ENCODE results near the gene UNC80.

The UNC80 gene

DNA sequence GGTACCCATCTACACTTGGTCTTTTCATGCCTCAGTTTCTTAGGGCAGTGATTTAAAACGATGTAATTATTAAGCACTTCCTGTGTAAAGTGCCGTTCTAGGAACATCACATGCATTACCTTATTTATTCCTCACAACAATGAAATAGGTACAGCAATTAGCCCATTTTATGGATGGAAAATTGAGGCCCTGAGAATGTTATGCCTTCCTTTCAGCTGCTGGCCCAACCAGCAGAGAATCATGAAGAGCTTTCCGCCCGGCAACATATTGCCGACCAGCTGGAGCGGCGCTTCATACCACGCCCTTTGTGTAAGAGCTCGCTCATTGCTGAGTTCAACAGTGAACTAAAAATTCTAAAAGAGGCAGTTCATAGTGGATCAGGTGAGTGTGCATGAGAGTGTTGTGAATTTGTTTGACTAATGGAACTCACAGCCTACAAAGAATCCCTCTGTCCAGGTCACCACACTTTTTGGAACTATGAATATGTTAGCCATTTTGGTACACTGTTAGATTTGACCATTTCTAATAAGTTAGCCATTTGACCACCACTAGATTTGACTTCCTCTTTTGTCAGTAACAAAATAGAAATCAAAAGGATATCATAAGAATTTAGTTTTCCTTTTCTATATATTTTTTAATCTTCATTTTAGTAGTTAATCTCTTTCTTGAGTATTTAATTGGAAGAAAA, 205.2 kb downstream of the UNC80 start:
- H3K9me3 ChIP-seq (ENCODE audit: control insufficient read depth, low read length) = no peaks in the 10 kb centered on the region
- no peak overlapping the region for H3K4me3 ChIP-seq (ENCODE audit: low read length)
- no peaks in the 10 kb centered on the region for H3K36me3 ChIP-seq (ENCODE audit: control insufficient read depth, insufficient read depth, low read length, severe bottlenecking)
- H3K27me3 ChIP-seq (replicated peaks; ENCODE audit: control insufficient read depth, insufficient read depth, low read length) = no peaks in the 10 kb centered on the region
- H3K9ac ChIP-seq (ENCODE audit: low read length) = no peak overlapping the region
- no peaks in the 10 kb centered on the region for H3K4me1 ChIP-seq (ENCODE audit: control insufficient read depth, insufficient read depth, low read length)
- DNase-seq (ENCODE audit: low read depth) = no peak

DNA sequence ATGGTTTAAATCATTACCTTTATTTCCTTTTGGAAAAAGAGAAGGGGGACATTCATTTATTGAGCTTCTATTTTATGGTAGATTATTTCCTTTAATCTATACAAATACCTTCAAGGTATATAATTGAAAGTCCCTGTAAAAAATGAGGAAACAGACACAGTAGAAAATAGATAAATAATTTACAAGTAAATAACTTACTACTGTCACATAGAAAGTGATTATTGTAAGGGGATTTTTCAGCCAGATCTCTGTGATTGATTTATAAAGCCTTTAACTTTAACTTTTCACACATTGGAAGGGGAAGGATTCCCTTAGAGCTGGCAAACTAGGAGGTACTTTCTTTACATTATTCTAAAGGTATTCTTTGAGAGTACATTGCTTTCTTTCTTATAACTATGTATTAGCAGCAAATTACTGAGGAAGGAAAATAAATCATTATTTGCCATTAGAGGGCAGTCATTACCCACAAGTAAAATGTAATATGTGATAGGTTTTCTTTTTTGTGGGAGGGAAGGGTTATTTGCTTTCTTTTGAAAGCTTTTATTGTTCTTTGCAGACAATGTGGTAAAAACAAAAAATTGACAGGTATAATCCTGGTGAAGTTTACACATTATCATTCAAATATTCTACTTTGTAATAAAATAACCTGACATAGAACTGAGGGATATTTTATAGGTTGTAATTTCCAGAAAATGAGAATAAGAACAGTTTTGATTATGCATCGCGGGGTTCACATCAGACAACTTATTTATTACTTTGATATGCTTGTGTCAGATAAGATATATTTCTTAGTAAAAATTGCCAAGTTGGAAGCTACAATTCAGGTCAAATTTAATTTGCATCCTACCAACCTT, 206.0 kb downstream of the UNC80 start:
- no peak overlapping the region for H3K4me3 ChIP-seq (ENCODE audit: low read length)
- H3K9ac ChIP-seq (ENCODE audit: low read length) = no peak overlapping the region
- peak; percentile 73 for DNase-seq (ENCODE audit: low read depth)
- no peaks in the 10 kb centered on the region for H3K4me1 ChIP-seq (ENCODE audit: control insufficient read depth, insufficient read depth, low read length)
- H3K9me3 ChIP-seq (ENCODE audit: control insufficient read depth, low read length) = no peaks in the 10 kb centered on the region
- H3K27me3 ChIP-seq (replicated peaks; ENCODE audit: control insufficient read depth, insufficient read depth, low read length) = no peaks in the 10 kb centered on the region
- H3K36me3 ChIP-seq (ENCODE audit: control insufficient read depth, insufficient read depth, low read length, severe bottlenecking) = no peaks in the 10 kb centered on the region

DNA sequence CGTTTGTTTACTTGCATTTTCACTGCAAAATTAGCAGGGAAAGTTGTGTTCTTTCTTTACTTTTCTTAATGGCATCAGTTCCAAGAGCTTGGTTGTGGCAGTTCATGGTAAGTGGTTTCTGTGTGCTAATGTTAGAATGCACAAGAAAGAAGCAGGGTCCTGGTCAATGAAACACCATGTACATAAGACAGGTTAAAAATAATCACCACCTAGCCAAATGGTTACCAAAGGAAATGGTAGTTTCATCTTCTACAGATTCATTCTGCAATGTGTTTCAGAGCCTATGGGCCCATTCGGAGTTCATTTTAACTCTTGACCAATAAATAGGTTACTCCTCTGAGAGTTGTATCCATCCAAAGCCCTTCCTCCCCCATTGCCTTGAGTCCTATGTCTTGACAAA, 212.7 kb downstream of the UNC80 start:
- no peaks in the 10 kb centered on the region for H3K4me1 ChIP-seq (ENCODE audit: control insufficient read depth, insufficient read depth, low read length)
- no peak overlapping the region for H3K4me3 ChIP-seq (ENCODE audit: low read length)
- no peaks in the 10 kb centered on the region for H3K27me3 ChIP-seq (replicated peaks; ENCODE audit: control insufficient read depth, insufficient read depth, low read length)
- no peaks in the 10 kb centered on the region for H3K9me3 ChIP-seq (ENCODE audit: control insufficient read depth, low read length)
- no peak for DNase-seq (ENCODE audit: low read depth)
- no peak overlapping the region for H3K9ac ChIP-seq (ENCODE audit: low read length)
- H3K36me3 ChIP-seq (ENCODE audit: control insufficient read depth, insufficient read depth, low read length, severe bottlenecking) = no peaks in the 10 kb centered on the region

DNA sequence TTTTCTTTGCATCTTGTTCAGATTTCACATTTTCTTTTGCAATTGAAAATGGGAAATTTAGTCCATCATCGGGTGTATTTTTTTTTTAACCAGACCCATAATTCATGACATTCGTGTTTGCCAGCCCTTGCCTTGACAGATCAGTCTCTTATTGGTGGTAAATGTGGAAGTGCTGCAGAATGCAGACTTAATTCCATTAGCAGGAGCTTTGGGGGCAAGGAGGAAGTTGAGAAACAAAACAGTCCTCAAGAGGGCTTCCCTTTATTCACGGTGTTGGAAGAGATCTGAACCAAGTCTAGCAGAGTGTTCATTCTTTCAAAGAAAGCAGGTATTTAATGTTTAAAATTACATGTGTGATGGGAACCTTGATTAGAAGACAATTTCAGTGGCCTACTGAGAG, 214.2 kb downstream of the UNC80 start:
- H3K27me3 ChIP-seq (replicated peaks; ENCODE audit: control insufficient read depth, insufficient read depth, low read length) = no peaks in the 10 kb centered on the region
- no peaks in the 10 kb centered on the region for H3K4me1 ChIP-seq (ENCODE audit: control insufficient read depth, insufficient read depth, low read length)
- no peaks in the 10 kb centered on the region for H3K36me3 ChIP-seq (ENCODE audit: control insufficient read depth, insufficient read depth, low read length, severe bottlenecking)
- DNase-seq (ENCODE audit: low read depth) = no peak
- no peak overlapping the region for H3K4me3 ChIP-seq (ENCODE audit: low read length)
- H3K9me3 ChIP-seq (ENCODE audit: control insufficient read depth, low read length) = no peaks in the 10 kb centered on the region
- no peak overlapping the region for H3K9ac ChIP-seq (ENCODE audit: low read length)

DNA sequence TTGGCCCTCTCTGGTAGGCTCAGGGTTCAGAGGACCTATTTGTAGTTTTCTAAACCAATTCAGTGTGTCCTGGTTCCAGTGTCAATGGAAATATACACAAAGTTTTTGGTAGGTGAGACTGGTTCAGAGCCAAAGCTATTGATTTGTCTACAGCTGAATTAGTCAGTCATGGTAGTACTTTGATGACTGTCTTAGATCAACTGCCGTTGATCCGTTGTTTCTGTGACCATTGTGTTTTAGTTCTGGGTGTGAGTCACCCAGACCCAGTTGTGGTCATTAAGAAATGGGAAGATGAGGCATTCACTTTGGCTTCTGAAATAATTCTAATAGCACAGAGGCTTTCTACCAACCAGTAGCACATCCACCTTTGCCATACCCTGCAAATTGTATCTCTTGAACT, 214.8 kb downstream of the UNC80 start:
- Histone ChIP-seq H3K9me3 (ENCODE audit: control insufficient read depth, low read length) (no peaks in the 10 kb centered on the region), H3K4me1 (ENCODE audit: control insufficient read depth, insufficient read depth, low read length) (no peaks in the 10 kb centered on the region), H3K9ac (ENCODE audit: low read length) (no peak overlapping the region), H3K4me3 (ENCODE audit: low read length) (no peak overlapping the region), H3K27me3 (replicated peaks; ENCODE audit: control insufficient read depth, insufficient read depth, low read length) (no peaks in the 10 kb centered on the region), H3K36me3 (ENCODE audit: control insufficient read depth, insufficient read depth, low read length, severe bottlenecking) (no peaks in the 10 kb centered on the region)
- DNase-seq (ENCODE audit: low read depth) = no peak

DNA sequence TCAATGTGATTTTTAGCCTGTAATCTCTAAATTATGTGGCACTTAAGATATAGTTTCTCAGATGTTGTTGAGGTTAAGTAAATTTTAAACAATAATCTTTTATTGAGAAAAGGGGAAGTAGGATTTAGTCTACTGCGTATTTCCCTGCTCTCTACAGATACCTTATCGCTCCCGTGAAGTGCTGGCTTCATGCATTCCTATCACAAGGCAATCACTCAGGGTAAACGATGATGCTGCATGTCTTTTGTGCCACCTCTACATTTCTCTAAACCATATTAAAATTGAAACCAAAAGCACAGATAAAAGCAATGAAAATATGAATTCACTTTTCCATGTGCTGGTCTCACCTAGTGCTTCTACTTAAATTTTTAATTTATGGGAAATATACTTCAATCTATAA, 216.4 kb downstream of the UNC80 start:
- no peak overlapping the region for H3K4me3 ChIP-seq (ENCODE audit: low read length)
- no peak for DNase-seq (ENCODE audit: low read depth)
- no peaks in the 10 kb centered on the region for H3K4me1 ChIP-seq (ENCODE audit: control insufficient read depth, insufficient read depth, low read length)

DNA sequence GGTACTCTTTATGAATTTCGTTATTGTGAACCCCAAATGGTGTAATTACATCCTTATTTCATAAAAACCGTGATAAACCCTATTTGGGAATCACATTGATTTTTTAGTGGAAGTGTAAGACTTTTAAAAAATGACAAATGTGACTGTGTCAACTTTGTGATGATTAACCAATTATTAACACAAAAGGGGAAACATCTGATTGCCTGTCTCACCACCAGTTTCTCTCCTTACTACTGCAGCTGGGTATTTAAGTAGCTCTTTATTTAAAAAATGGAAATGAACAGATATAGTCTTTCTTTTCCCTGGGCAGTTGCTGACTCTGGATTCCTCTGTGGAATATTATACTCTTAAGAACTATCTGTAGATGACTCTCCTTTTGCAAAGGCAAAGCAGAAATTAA, 219.2 kb downstream of the UNC80 start:
- H3K4me1 ChIP-seq (ENCODE audit: control insufficient read depth, insufficient read depth, low read length) = no peaks in the 10 kb centered on the region
- H3K9ac ChIP-seq (ENCODE audit: low read length) = no peak overlapping the region
- H3K27me3 ChIP-seq (replicated peaks; ENCODE audit: control insufficient read depth, insufficient read depth, low read length) = no peaks in the 10 kb centered on the region
- no peaks in the 10 kb centered on the region for H3K36me3 ChIP-seq (ENCODE audit: control insufficient read depth, insufficient read depth, low read length, severe bottlenecking)
- H3K9me3 ChIP-seq (ENCODE audit: control insufficient read depth, low read length) = no peaks in the 10 kb centered on the region
- no peak overlapping the region for H3K4me3 ChIP-seq (ENCODE audit: low read length)
- DNase-seq (ENCODE audit: low read depth) = no peak

More for the DNA sequence above, 216.4 kb downstream of the UNC80 start:
- no peaks in the 10 kb centered on the region for H3K36me3 ChIP-seq (ENCODE audit: control insufficient read depth, insufficient read depth, low read length, severe bottlenecking)
- H3K27me3 ChIP-seq (replicated peaks; ENCODE audit: control insufficient read depth, insufficient read depth, low read length) = no peaks in the 10 kb centered on the region
- no peak overlapping the region for H3K9ac ChIP-seq (ENCODE audit: low read length)
- no peaks in the 10 kb centered on the region for H3K9me3 ChIP-seq (ENCODE audit: control insufficient read depth, low read length)

DNA sequence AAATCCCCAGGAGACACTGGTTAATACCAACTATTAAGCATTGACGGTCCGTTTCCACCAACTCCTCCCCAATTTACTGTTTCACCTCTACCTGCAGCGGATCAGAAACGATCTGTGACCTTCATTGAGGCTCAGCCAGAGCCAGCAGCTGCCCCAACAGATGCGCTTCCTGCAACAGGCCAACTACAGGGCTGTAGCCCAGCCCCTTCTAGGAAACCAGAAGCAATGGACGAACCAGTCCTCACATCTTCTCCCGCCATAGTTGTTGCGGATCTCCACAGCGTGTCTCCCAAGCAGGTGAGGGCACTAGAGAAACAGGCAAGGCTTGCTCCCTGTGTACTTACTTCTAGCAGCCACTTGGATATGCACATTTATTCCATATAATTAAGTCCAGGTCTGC, 222.3 kb downstream of the UNC80 start:
- Histone ChIP-seq H3K9ac (ENCODE audit: low read length) (no peak overlapping the region), H3K9me3 (ENCODE audit: control insufficient read depth, low read length) (no peaks in the 10 kb centered on the region), H3K36me3 (ENCODE audit: control insufficient read depth, insufficient read depth, low read length, severe bottlenecking) (no peaks in the 10 kb centered on the region), H3K4me1 (ENCODE audit: control insufficient read depth, insufficient read depth, low read length) (no peaks in the 10 kb centered on the region), H3K27me3 (replicated peaks; ENCODE audit: control insufficient read depth, insufficient read depth, low read length) (no peaks in the 10 kb centered on the region), H3K4me3 (ENCODE audit: low read length) (no peak overlapping the region)
- DNase-seq (ENCODE audit: low read depth) = no peak

DNA sequence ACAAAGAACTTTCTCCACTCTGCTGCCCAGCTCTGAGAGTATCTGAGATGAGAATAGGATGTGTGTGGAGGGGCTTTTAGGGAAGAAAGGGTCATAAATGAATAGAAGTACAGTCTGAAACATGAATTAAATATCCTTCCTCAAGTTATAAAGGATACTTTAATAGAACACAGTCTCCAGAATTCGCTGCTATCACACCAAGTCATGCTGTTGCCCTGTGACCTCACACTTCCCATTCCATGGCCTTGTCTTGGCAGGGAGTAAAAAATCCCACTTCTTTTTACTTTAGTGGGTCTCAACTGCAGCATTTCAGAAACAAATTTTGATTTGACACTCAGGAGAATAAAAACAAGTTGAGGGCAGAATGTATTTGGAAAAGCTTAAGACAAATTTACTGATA, 227.0 kb downstream of the UNC80 start:
- no peak overlapping the region for H3K4me3 ChIP-seq (ENCODE audit: low read length)
- H3K4me1 ChIP-seq (ENCODE audit: control insufficient read depth, insufficient read depth, low read length) = peaks cover 10% of the 10 kb centered on the region
- no peak overlapping the region for H3K9ac ChIP-seq (ENCODE audit: low read length)
- no peaks in the 10 kb centered on the region for H3K9me3 ChIP-seq (ENCODE audit: control insufficient read depth, low read length)
- no peaks in the 10 kb centered on the region for H3K36me3 ChIP-seq (ENCODE audit: control insufficient read depth, insufficient read depth, low read length, severe bottlenecking)
- H3K27me3 ChIP-seq (replicated peaks; ENCODE audit: control insufficient read depth, insufficient read depth, low read length) = no peaks in the 10 kb centered on the region
- DNase-seq (ENCODE audit: low read depth) = no peak

DNA sequence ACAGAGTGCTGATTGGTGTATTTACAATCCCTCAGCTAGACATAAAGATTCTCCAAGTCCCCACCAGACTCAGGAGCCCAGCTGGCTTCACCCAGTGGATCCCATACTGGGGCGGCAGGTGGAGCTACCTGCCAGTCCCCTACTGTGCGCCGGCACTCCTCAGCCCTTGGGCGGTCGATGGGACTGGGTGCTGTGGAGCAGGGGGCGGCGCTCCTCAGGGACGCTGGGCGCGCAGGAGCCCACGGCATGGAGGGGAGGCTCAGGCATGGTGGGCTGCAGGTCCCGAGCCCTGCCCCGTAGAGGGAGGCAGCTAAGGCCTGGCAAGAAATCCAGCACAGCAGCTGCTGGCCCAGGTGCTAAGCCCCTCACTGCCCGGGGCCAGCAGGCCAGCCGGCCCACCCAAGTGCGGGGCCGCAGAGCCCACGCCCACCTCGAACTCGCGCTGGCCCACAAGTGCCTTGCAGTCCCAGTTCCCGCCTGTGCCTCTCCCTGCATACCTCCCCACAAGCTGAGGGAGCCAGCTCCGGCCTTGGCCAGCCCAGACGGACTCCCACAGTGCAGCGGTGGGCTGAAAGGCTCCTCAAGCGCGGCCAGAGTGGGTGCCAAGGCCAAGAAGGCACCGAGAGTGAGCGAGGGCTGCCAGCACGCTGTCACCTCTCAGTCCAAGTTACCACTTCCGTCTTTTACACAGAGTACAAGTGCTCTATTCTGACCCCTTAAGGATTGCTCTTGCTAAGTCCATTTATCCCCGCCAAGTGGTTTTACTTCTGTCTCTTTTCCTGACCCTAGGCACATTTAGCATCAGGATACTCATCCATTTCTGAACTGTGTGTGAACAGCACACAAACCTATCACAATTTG, 229.1 kb downstream of the UNC80 start:
- no peaks in the 10 kb centered on the region for H3K27me3 ChIP-seq (replicated peaks; ENCODE audit: control insufficient read depth, insufficient read depth, low read length)
- H3K4me1 ChIP-seq (ENCODE audit: control insufficient read depth, insufficient read depth, low read length) = peaks cover 31% of the 10 kb centered on the region
- H3K9me3 ChIP-seq (ENCODE audit: control insufficient read depth, low read length) = no peaks in the 10 kb centered on the region

More for the DNA sequence above, 229.1 kb downstream of the UNC80 start:
- no peak for DNase-seq (ENCODE audit: low read depth)
- H3K9ac ChIP-seq (ENCODE audit: low read length) = no peak overlapping the region
- no peaks in the 10 kb centered on the region for H3K36me3 ChIP-seq (ENCODE audit: control insufficient read depth, insufficient read depth, low read length, severe bottlenecking)
- H3K4me3 ChIP-seq (ENCODE audit: low read length) = no peak overlapping the region
